K562 (cell line): ENCODE measurements around the gene PSMB8. TPM values are rescaled to one million over a fixed set of nuclear protein-coding genes. Genes with fewer than 3 reads are reported as not detected.

ENCODE experiments used
- ATF3 ChIP-seq, 2 experiments: fragments of 450-650 bp in 1 of 2; sonication (generic) in 1 of 2; formaldehyde crosslinking in 1 of 2; IDR thresholded peaks in 1 of 2; conservative IDR thresholded peaks in 1 of 2; 2 replicates each; pipeline versions ENCODE4 v1.6.1 to v1.8.1; 2016 to 2023; ENCODE audit warnings: mild to moderate bottlenecking in 2 of 2, moderate library complexity in 2 of 2, inconsistent platforms in 1 of 2, missing genetic modification reagents in 1 of 2
- CBFA2T2 ChIP-seq: fragments of 450-650 bp; conservative IDR thresholded peaks from 2 replicates; pipeline ENCODE4 v1.6.1; 2017; ENCODE audit warnings: mild to moderate bottlenecking
- CBFB ChIP-seq: sonication (generic); formaldehyde crosslinking; IDR thresholded peaks from 2 replicates; pipeline ENCODE4 v1.4.0; 2020; ENCODE audit warnings: mild to moderate bottlenecking, missing genetic modification reagents
- CCNT2 ChIP-seq: IDR thresholded peaks from 2 replicates; pipeline ENCODE4 v1.6.1; 2011; ENCODE audit warnings: borderline replicate concordance, low read depth, mild to moderate bottlenecking, moderate library complexity, mixed read lengths, low read length; ENCODE audit not compliant: insufficient read length; ENCODE audit errors: extremely low read depth
- CUX1 ChIP-seq: fragments of 200-800 bp; sonication (Bioruptor generic); IDR thresholded peaks from 2 replicates; pipeline ENCODE4 v1.6.1; 2016; ENCODE audit warnings: missing genetic modification characterization, missing compliant biosample characterization
- CXXC5 ChIP-seq: fragments of 250-450 bp; sonication (Bioruptor Pico); IDR thresholded peaks from 2 replicates; pipeline ENCODE4 v1.8.0; 2022; ENCODE audit warnings: inconsistent platforms, mild to moderate bottlenecking, moderate library complexity
- ETV1 ChIP-seq: fragments of 450-650 bp; conservative IDR thresholded peaks from 2 replicates; pipeline ENCODE4 v1.6.1; 2016; ENCODE audit warnings: missing genetic modification characterization, control low read depth, low read depth, missing compliant biosample characterization
- ETV5 ChIP-seq: sonication (generic); formaldehyde crosslinking; IDR thresholded peaks from 2 replicates; pipeline ENCODE4 v1.4.0; 2020; ENCODE audit warnings: low read depth, mild to moderate bottlenecking, missing genetic modification reagents
- EZH2 ChIP-seq: IDR thresholded peaks from 2 replicates; pipeline ENCODE4 v1.6.1; 2012; ENCODE audit warnings: low read depth, mild to moderate bottlenecking, inconsistent platforms, low read length, borderline replicate concordance
- LEF1 ChIP-seq: fragments of 450-650 bp; IDR thresholded peaks from 2 replicates; pipeline ENCODE4 v1.6.1; 2016; ENCODE audit warnings: mild to moderate bottlenecking
- PPARD ChIP-seq: fragments of 250-450 bp; sonication (Bioruptor Pico); IDR thresholded peaks from 2 replicates; pipeline ENCODE4 v1.8.0; 2022; ENCODE audit warnings: inconsistent platforms, mild to moderate bottlenecking, moderate library complexity
- PTBP1 ChIP-seq: fragments of 200-400 bp; formaldehyde crosslinking; IDR thresholded peaks from 2 replicates; pipeline ENCODE4 v1.6.1; 2017; ENCODE audit warnings: low read depth, low read length
- RNF2 ChIP-seq: sonication (generic); IDR thresholded peaks from 2 replicates; pipeline ENCODE4 v1.6.1; 2016
- SLC30A9 ChIP-seq: fragments of 250-450 bp; sonication (Bioruptor Pico); IDR thresholded peaks from 2 replicates; pipeline ENCODE4 v1.8.0; 2022; ENCODE audit warnings: mild to moderate bottlenecking, moderate library complexity
- TAL1 ChIP-seq: fragments of 450-650 bp; IDR thresholded peaks from 2 replicates; pipeline ENCODE4 v1.6.1; 2016; ENCODE audit warnings: mild to moderate bottlenecking
- TFE3 ChIP-seq: fragments of 450-650 bp; formaldehyde crosslinking; IDR thresholded peaks from 2 replicates; pipeline ENCODE4 v1.4.0; 2020; ENCODE audit warnings: mild to moderate bottlenecking, mixed read lengths
- THRB ChIP-seq: fragments of 450-650 bp; formaldehyde crosslinking; conservative IDR thresholded peaks from 2 replicates; pipeline ENCODE4 v1.4.0; 2022; ENCODE audit warnings: mild to moderate bottlenecking, missing genetic modification characterization
- ZC3H11A ChIP-seq: IDR thresholded peaks from 2 replicates; pipeline ENCODE4 v1.6.1; 2012; ENCODE audit warnings: low read depth, low read length, improper control_type of control experiment
- ZNF263 ChIP-seq: sonication (generic); formaldehyde crosslinking; IDR thresholded peaks from 2 replicates; pipeline ENCODE4 v1.8.0; 2022; ENCODE audit warnings: mild to moderate bottlenecking, missing genetic modification reagents, borderline replicate concordance
- polyA plus RNA-seq, 8 experiments: library from polyadenylated mRNA; depleted of rRNA in 4 of 8; stranded (reverse) in 5 of 8; unstranded in 3 of 8; fragments of >200 nt; fragmentation: Nextera tagmentation in 2 of 8; fragmentation: Illumina TruSeq in 1 of 8; extraction: Ambion mirVana in 2 of 8; extraction: Trizol in 1 of 8; gene quantifications; 2 replicates each; pipeline versions ENCODE4 v1.2.1 to v1.2.3, GENCODE V29; 2011 to 2014; ENCODE audit warnings: inconsistent platforms in 1 of 8, missing spikeins in 1 of 8
- total RNA-seq, 7 experiments: library from RNA; depleted of rRNA in 6 of 7; stranded (reverse); fragments of >200 nt in 6 of 7; fragmentation: Illumina TruSeq in 2 of 7; extraction: Trizol in 2 of 7; gene quantifications; 2 replicates each; pipeline versions ENCODE4 v1.2.1 to v1.2.3, GENCODE V29; 2011 to 2021; ENCODE audit warnings: low replicate concordance in 1 of 7

PSMB8 gene
- total and polyA plus RNA-seq, 9 of the 15 experiments (the other 6 are each of a cell fraction or from before 2014, with no cell fraction given): 0.71 to 4.0 (median 2.4) TPM

GRCh38 chr6:32857156-32857891 lies 13.5 kb upstream of the PSMB8 start (continued):
- TF ChIP-seq TFE3 (CRISPR knock-in tag) (no peak), ZNF263 (CRISPR knock-in tag) (0 out of 2 replicates have a peak, but pooled peaks have one; percentile 17), RNF2 (no peak), PPARD (CRISPR knock-in tag) (no peak), THRB (CRISPR knock-in tag) (no peak), CCNT2 (no peak), CUX1 (CRISPR knock-in tag) (no peak), CBFB (CRISPR knock-in tag) (no peak), LEF1 (peak; percentile 30; the same call in 1 of the 2 replicates), SLC30A9 (no peak), ZC3H11A (no peak), ATF3 (IDR thresholded peaks at IDR 0.05) (no peak), ATF3 (CRISPR knock-in tag; conservative IDR thresholded peaks at IDR 0.05) (0 out of 2 replicates have a peak, but pooled peaks have one; percentile 34), TAL1 (peak; percentile 86), PTBP1 (no peak), CBFA2T2 (peak; percentile 86), EZH2 (no peak), ETV5 (CRISPR knock-in tag) (peak; percentile 92), ETV1 (tag) (peak; percentile 88), CXXC5 (CRISPR knock-in tag) (0 out of 2 replicates have a peak, but pooled peaks have one; percentile 24)
